Testis (tissue), 3 donors: ENCODE results near the gene PPM1A. TPM values are rescaled to one million over a fixed set of nuclear protein-coding genes. Genes with fewer than 3 reads are reported as not detected.
"Not testable (repeated sequence)": the region's sequence is repeated elsewhere in the genome, so short reads cannot be mapped to it uniquely, and the experiment has no call there.

Experiments
- DNase-seq: peaks from one replicate; pipeline ENCODE4 v3.0.0-alpha.2; 2019
- H3K27ac ChIP-seq, 2 donors: fragments of 200-600 bp; sonication (generic); one replicate each; pipeline ENCODE4 v1.5.1; 2019
- H3K27me3 ChIP-seq: fragments of 200-600 bp; sonication (generic); one replicate; pipeline ENCODE4 v1.5.1; 2019
- H3K36me3 ChIP-seq: fragments of 200-600 bp; sonication (generic); one replicate; pipeline ENCODE4 v1.5.1; 2017; ENCODE audit warnings: low read depth; ENCODE audit errors: missing control alignments
- H3K4me1 ChIP-seq: fragments of 200-600 bp; sonication (generic); one replicate; pipeline ENCODE4 v1.5.1; 2019
- H3K4me3 ChIP-seq, 2 donors: fragments of 200-600 bp; sonication (generic); one replicate each; pipeline ENCODE4 v1.5.1; 2017 to 2019
- H3K9me3 ChIP-seq: fragments of 200-600 bp; sonication (generic); one replicate; pipeline ENCODE4 v1.5.1; 2017
- POLR2A ChIP-seq: fragments of 450-650 bp; IDR thresholded peaks from one replicate; pipeline ENCODE4 v1.6.1; 2017; ENCODE audit warnings: antibody characterized with exemption, mild to moderate bottlenecking, moderate library complexity
- WGBS, 2 donors: methylation state at CpG; one replicate each; pipeline ENCODE4 v1.1.5; 2018; 5-methylcytosine and 5-hydroxymethylcytosine counted together
- intact Hi-C: fragments of 100-400 bp; cut with DNase I; formaldehyde crosslinking; loops from one replicate; pipeline ENCODE4 v1.15.1; 2023; ENCODE audit warnings: low total_unique reads
- polyA plus RNA-seq: library from polyadenylated mRNA; stranded (reverse); fragments of 350-450 nt; fragmentation: Illumina TruSeq; extraction: RNeasy Lipid Tissue Mini Kit (QIAGEN cat#74804); gene quantifications from one replicate; pipeline ENCODE4 v1.2.3, GENCODE V29; 2014; ENCODE audit warnings: low read depth, low replicate concordance; ENCODE audit not compliant: insufficient read depth
- total RNA-seq, 2 donors: library from RNA; depleted of rRNA; stranded (reverse); fragments of >200 nt; gene quantifications; one replicate each; pipeline ENCODE4 v1.2.3, GENCODE V29; 2016
- TF ChIP-seq, protein P1 (sequence below), 3 experiments: fragments of 450-650 bp in 2 of 3; fragments of 200-600 bp in 1 of 3; sonication (generic) in 1 of 3; IDR thresholded peaks; one replicate each; pipeline ENCODE4 v1.5.1; 2016 to 2019; ENCODE audit warnings: antibody characterized with exemption in 3 of 3, mild to moderate bottlenecking in 2 of 3, moderate library complexity in 1 of 3

The PPM1A gene
- total and polyA plus RNA-seq, 3 donors from 2014 or later: 73.0 to 146 (median 91.1) TPM

DNA sequence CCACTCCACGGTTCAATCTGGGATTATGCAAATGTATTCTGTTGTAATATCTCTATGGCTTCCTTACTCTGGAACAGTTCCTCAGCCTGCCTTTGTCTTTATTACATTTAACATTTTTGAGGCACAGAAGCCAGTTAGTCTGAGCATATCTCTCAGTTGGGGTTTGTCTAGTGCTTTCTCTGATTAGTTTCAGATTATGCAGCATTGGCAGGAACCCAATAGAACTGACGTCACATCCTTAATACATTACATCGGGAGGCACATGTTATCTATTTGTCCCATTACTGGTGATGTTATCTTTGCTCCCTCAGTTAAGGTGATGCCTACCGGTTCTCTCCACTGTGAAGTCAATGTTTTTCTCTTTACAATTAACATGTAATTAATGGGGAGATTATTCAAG is 62.4 kb downstream of the PPM1A start:
- H3K4me3 ChIP-seq: no peak overlapping the region
- intact Hi-C loops: no loop called here
- WGBS, 2 donors: 41 to 55% methylated on average over 4 of the region's 4 CpGs
- no peaks in the 10 kb centered on the region for H3K27me3 ChIP-seq
- H3K36me3 ChIP-seq: no peaks in the 10 kb centered on the region
- H3K27ac ChIP-seq: no peak overlapping the region
- no peaks in the 10 kb centered on the region for H3K4me1 ChIP-seq
- TF ChIP-seq, protein P1, sequence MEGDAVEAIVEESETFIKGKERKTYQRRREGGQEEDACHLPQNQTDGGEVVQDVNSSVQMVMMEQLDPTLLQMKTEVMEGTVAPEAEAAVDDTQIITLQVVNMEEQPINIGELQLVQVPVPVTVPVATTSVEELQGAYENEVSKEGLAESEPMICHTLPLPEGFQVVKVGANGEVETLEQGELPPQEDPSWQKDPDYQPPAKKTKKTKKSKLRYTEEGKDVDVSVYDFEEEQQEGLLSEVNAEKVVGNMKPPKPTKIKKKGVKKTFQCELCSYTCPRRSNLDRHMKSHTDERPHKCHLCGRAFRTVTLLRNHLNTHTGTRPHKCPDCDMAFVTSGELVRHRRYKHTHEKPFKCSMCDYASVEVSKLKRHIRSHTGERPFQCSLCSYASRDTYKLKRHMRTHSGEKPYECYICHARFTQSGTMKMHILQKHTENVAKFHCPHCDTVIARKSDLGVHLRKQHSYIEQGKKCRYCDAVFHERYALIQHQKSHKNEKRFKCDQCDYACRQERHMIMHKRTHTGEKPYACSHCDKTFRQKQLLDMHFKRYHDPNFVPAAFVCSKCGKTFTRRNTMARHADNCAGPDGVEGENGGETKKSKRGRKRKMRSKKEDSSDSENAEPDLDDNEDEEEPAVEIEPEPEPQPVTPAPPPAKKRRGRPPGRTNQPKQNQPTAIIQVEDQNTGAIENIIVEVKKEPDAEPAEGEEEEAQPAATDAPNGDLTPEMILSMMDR (IDR thresholded peaks at IDR 0.05): no peak
- no peak for TF ChIP-seq POLR2A
- DNase-seq: peak; percentile 25
- H3K9me3 ChIP-seq: no peaks in the 10 kb centered on the region

DNA sequence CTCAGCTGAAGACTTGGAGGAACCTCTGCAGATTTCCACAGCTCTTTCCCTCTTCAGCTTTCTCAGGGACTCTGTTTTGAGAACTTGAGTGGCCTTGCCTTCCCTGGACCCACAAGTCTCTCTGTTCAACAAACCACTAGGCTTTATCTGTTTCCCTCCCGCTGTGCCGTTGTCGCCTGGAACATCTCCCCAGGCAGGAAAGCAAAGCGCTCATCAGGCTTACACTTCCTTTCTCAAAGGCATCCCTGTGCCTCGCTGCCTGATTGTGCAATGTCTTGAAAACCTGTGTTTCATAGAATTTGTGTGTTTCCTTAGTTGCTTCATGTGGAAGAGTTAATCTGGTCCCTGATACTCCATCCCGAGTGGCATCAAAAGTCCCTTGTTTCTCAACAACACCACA is 64.1 kb downstream of the PPM1A start:
- intact Hi-C loops: no loop called here
- 80 to 92% methylated on average over 6 of the region's 6 CpGs for WGBS, 2 donors
- TF ChIP-seq, protein P1 (IDR thresholded peaks at IDR 0.05): no peak
- no peak for TF ChIP-seq POLR2A

DNA sequence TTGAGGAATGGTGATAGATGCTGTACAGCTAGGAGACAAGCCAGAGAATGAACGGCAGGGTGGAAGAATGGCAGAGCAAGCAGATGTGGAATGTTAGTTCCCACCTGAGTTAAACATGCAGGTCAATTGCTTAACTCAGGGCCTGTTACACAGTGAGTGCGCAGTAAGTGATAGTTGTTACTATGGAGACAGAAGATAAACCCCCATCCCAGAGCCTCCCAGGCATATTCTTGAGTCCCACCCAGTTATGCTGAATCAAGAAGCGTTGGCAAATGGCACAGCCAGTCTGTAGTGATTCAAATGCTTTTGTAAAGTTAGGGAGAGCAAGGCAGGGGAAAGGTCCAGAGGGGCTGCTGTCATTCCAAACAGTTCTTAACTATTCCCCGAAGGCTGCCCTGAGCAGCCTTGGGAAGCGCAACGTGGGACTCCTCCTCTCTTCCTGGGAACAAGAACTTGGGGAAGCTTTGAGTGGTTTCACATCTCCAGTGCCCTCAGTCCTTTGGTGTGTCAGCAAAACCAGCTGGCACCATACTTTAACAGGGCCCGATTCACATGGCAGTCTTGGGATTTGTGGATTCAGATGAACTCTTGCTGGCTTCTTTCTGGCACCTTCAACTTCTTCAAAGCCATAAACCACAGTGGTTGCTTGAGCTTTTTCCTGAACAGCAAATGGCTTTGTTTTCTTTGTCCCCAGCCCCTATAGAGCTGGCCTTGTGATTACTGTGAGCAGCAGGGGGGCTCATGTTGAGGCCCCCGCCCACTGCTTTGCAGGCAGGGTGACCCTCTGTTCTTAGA is 66.4 kb downstream of the PPM1A start:
- Histone ChIP-seq H3K4me3 (no peak overlapping the region), H3K27me3 (no peaks in the 10 kb centered on the region), H3K4me1 (no peaks in the 10 kb centered on the region), H3K9me3 (no peaks in the 10 kb centered on the region), H3K27ac (no peak overlapping the region), H3K36me3 (no peaks in the 10 kb centered on the region)
- whole genome bisulfite sequencing, 2 donors: 59 to 67% methylated on average over 4 to 8 of the region's 8 CpGs
- intact Hi-C loops: no loop called here
- no peak for DNase-seq
- TF ChIP-seq, protein P1 (IDR thresholded peaks at IDR 0.05): no peak
- TF ChIP-seq POLR2A: no peak

More for the DNA sequence above, 64.1 kb downstream of the PPM1A start:
- Histone ChIP-seq H3K27ac (no peak overlapping the region), H3K9me3 (no peaks in the 10 kb centered on the region), H3K27me3 (no peaks in the 10 kb centered on the region), H3K4me1 (no peaks in the 10 kb centered on the region), H3K36me3 (no peaks in the 10 kb centered on the region), H3K4me3 (no peak overlapping the region)
- DNase-seq: no peak

DNA sequence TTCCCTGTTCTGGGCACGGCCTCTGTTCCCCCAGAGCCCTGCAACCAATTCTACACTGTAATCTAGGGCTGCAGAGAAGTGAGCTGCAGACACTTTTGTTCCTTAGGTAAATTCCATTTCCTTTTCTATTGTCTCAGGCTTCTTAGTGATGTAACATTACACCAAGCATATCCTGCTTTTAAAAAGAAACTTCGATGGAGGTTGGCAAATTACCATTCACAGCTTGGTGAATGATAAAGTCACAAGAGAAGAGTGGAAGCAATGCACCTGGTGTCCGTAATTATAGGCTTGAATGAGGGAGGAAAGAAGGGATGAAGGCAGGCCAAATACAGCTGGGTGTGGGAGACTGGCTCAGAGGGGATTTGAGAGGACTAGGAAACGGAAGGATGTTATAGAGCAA is 68.6 kb downstream of the PPM1A start:
- no peak overlapping the region for H3K27ac ChIP-seq
- H3K27me3 ChIP-seq: no peaks in the 10 kb centered on the region
- no peak overlapping the region for H3K4me3 ChIP-seq
- TF ChIP-seq, protein P1 (IDR thresholded peaks at IDR 0.05): no peak
- TF ChIP-seq POLR2A: no peak
- no peaks in the 10 kb centered on the region for H3K36me3 ChIP-seq
- intact Hi-C loops: no loop called here
- no peak for DNase-seq
- no peaks in the 10 kb centered on the region for H3K9me3 ChIP-seq
- 67 to 70% methylated on average over 4 of the region's 4 CpGs for WGBS, 2 donors
- H3K4me1 ChIP-seq: no peaks in the 10 kb centered on the region

DNA sequence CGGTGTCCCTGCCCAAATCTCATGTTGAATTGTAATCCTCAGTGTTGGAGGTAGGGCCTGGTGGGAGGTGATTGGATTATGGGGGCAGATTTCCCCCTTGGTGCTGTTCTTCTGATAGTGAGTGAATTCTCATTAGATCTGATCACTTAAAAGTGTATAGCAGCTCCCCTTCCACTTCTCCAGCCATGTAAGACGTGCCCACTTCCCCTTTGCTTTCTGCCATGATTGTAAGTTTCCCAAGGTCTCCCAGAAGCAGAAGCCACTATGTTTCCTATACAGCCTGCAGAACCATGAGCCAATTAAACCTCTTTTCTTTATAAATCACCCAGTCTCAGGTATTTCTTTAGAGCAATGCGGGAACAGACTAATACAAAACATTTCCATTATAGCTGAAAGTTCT is 71.8 kb downstream of the PPM1A start:
- DNase-seq, H3K27ac ChIP-seq, intact Hi-C loops, H3K4me1 ChIP-seq, H3K9me3 ChIP-seq, H3K4me3 ChIP-seq, H3K36me3 ChIP-seq, H3K27me3 ChIP-seq: not testable (repeated sequence)
- 90 to 96% methylated on average over 3 of the region's 3 CpGs for WGBS, 2 donors
